H1 (cell line): ENCODE results near the gene SPOUT1. TPM values are rescaled to one million over a fixed set of nuclear protein-coding genes. Genes with fewer than 3 reads are reported as not detected.

Experiments used
- CTCF ChIA-PET: fragments of 300-600 bp; sonication (Branson Sonifier 250); formaldehyde crosslinking; loops from one replicate; lab custom pipeline; 2021; ENCODE audit not compliant: partially characterized antibody; lab: Charles Lee
- POLR2A ChIA-PET: fragments of 300-600 bp; sonication (Branson Sonifier 250); formaldehyde crosslinking; loops from one replicate; lab custom pipeline; 2021; ENCODE audit warnings: inconsistent platforms; ENCODE audit not compliant: partially characterized antibody; lab: Charles Lee
- DNase-seq, 2 experiments: peaks; one replicate each; pipeline versions ENCODE4 v3.0.0 to v3.0.0-alpha.2; 2010 to 2022; ENCODE audit warnings: low spot score in 2 of 2, low read depth in 1 of 2, mixed read lengths in 1 of 2
- FAIRE-seq: peaks from 2 replicates; lab custom pipeline; 2011; peaks lifted over from hg19 to GRCh38; lab: Jason Lieb, UNC
- H2AFZ ChIP-seq: 2 replicates; pipeline ENCODE4 v1.8.1; 2012; ENCODE audit warnings: low read length, inconsistent platforms
- H2AK5ac ChIP-seq: 2 replicates; pipeline ENCODE4 v1.6.1; 2013; ENCODE audit warnings: low read depth, low read length
- H2BK120ac ChIP-seq: replicated peaks from 2 replicates; pipeline ENCODE3; 2013; ENCODE audit warnings: low read depth, low read length, inconsistent platforms
- H2BK12ac ChIP-seq: 2 replicates; pipeline ENCODE4 v1.6.1; 2013; ENCODE audit warnings: low read depth, low read length
- H2BK15ac ChIP-seq: 2 replicates; pipeline ENCODE4 v1.6.1; 2013; ENCODE audit warnings: low read length
- H2BK20ac ChIP-seq: 2 replicates; pipeline ENCODE4 v1.6.1; 2013; ENCODE audit warnings: low read length
- H2BK5ac ChIP-seq: 2 replicates; pipeline ENCODE4 v1.6.1; 2013; ENCODE audit warnings: low read depth, low read length
- H3K14ac ChIP-seq: 2 replicates; pipeline ENCODE4 v1.6.1; 2013; ENCODE audit warnings: inconsistent platforms; ENCODE audit not compliant: insufficient read length
- H3K18ac ChIP-seq: 2 replicates; pipeline ENCODE4 v1.6.1; 2013; ENCODE audit warnings: low read length; ENCODE audit errors: extremely low read depth
- H3K23ac ChIP-seq: 2 replicates; pipeline ENCODE4 v1.6.1; 2013; ENCODE audit warnings: inconsistent platforms; ENCODE audit not compliant: insufficient read length
- H3K23me2 ChIP-seq: 2 replicates; pipeline ENCODE4 v1.6.1; 2013; ENCODE audit warnings: low read depth, low read length
- H3K27ac ChIP-seq: 2 replicates; pipeline ENCODE4 v1.6.1; 2011; ENCODE audit warnings: low read depth, low read length, inconsistent platforms
- H3K27me3 ChIP-seq, 4 experiments: replicated peaks in 1 of 4; 1 replicate in 1 of 4; 2 replicates in 3 of 4; pipeline versions ENCODE4 v1.6.1 to v1.8.1; 2011 to 2013; ENCODE audit warnings: low read length in 3 of 4, mild to moderate bottlenecking in 3 of 4, inconsistent platforms in 2 of 4, mixed read lengths in 2 of 4, moderate library complexity in 1 of 4; ENCODE audit not compliant: control insufficient read depth in 3 of 4, insufficient read depth in 3 of 4; ENCODE audit errors: extremely low read depth in 1 of 4
- H3K36me3 ChIP-seq, 4 experiments: 2 replicates each; pipeline versions ENCODE4 v1.6.1 to v1.8.1; 2011 to 2013; ENCODE audit warnings: mild to moderate bottlenecking in 4 of 4, low read length in 3 of 4, moderate library complexity in 2 of 4, control low read depth in 1 of 4, inconsistent platforms in 1 of 4; ENCODE audit not compliant: insufficient read depth in 4 of 4, control insufficient read depth in 2 of 4
- H3K4ac ChIP-seq: replicated peaks from 2 replicates; pipeline ENCODE3; 2013; ENCODE audit warnings: low read length, low read depth, mixed read lengths, inconsistent platforms; ENCODE audit not compliant: insufficient read length
- H3K4me1 ChIP-seq, 4 experiments: replicated peaks in 1 of 4; 1 replicate in 1 of 4; 2 replicates in 3 of 4; pipeline versions ENCODE4 v1.6.1 to v1.8.1; 2011 to 2013; ENCODE audit warnings: low read length in 3 of 4, inconsistent platforms in 2 of 4, mixed read lengths in 1 of 4; ENCODE audit not compliant: insufficient read depth in 4 of 4, control insufficient read depth in 3 of 4
- H3K4me2 ChIP-seq, 2 experiments: 2 replicates each; pipeline versions ENCODE4 v1.6.1 to v1.8.1; 2011 to 2013; ENCODE audit warnings: low read depth in 2 of 2, low read length in 2 of 2, control low read depth in 1 of 2, inconsistent platforms in 1 of 2, mild to moderate bottlenecking in 1 of 2; ENCODE audit not compliant: insufficient read depth in 1 of 2
- H3K4me3 ChIP-seq, 4 experiments: fragments of 200-600, 300-600 bp in 1 of 4; sonication (generic), shearing (Covaris generic), sonication (Bioruptor Twin) in 1 of 4; 2 replicates each; pipeline versions ENCODE4 v1.5.1 to v1.8.1; 2011 to 2016; ENCODE audit warnings: low read length in 4 of 4, low read depth in 3 of 4, control low read depth in 2 of 4, inconsistent platforms in 2 of 4, mild to moderate bottlenecking in 2 of 4, mixed read lengths in 1 of 4, moderate library complexity in 1 of 4; ENCODE audit not compliant: insufficient read depth in 2 of 4; ENCODE audit errors: extremely low read depth in 1 of 4
- H3K56ac ChIP-seq: replicated peaks from 2 replicates; pipeline ENCODE3; 2013; ENCODE audit warnings: low read depth, mild to moderate bottlenecking, mixed read lengths, low read length, inconsistent platforms; ENCODE audit not compliant: insufficient read length
- H3K79me1 ChIP-seq: 2 replicates; pipeline ENCODE4 v1.6.1; 2013; ENCODE audit warnings: low read depth, low read length, control low read depth
- H3K79me2 ChIP-seq, 2 experiments: 2 replicates each; pipeline versions ENCODE4 v1.6.1 to v1.8.1; 2012 to 2013; ENCODE audit warnings: low read length in 2 of 2, mild to moderate bottlenecking in 2 of 2, inconsistent platforms in 1 of 2; ENCODE audit not compliant: insufficient read depth in 2 of 2, control insufficient read depth in 1 of 2
- H3K9ac ChIP-seq, 4 experiments: replicated peaks in 1 of 4; 1 replicate in 1 of 4; 2 replicates in 3 of 4; pipeline versions ENCODE4 v1.6.1 to v1.8.1; 2011 to 2013; ENCODE audit warnings: low read depth in 3 of 4, low read length in 3 of 4, control low read depth in 2 of 4, mild to moderate bottlenecking in 2 of 4, moderate library complexity in 2 of 4, inconsistent platforms in 1 of 4; ENCODE audit errors: extremely low read depth in 1 of 4
- H3K9me3 ChIP-seq, 2 experiments: 2 replicates each; pipeline versions ENCODE4 v1.6.1 to v1.8.1; 2012 to 2013; ENCODE audit warnings: mild to moderate bottlenecking in 2 of 2, moderate library complexity in 2 of 2, control low read depth in 1 of 2, inconsistent platforms in 1 of 2, low read depth in 1 of 2, low read length in 1 of 2, mixed read lengths in 1 of 2; ENCODE audit not compliant: insufficient read depth in 2 of 2
- H4K20me1 ChIP-seq, 2 experiments: replicated peaks in 1 of 2; 2 replicates each; pipeline versions ENCODE3 to v1.8.1; 2011 to 2013; ENCODE audit warnings: inconsistent platforms in 2 of 2, low read length in 2 of 2, mild to moderate bottlenecking in 1 of 2; ENCODE audit not compliant: insufficient read depth in 2 of 2, control insufficient read depth in 1 of 2
- H4K5ac ChIP-seq: 2 replicates; pipeline ENCODE4 v1.6.1; 2013; ENCODE audit warnings: low read length, low read depth, mixed read lengths, inconsistent platforms; ENCODE audit not compliant: insufficient read length
- H4K8ac ChIP-seq: 2 replicates; pipeline ENCODE4 v1.8.0; 2013; ENCODE audit warnings: mild to moderate bottlenecking, moderate library complexity, low read length, inconsistent platforms; ENCODE audit not compliant: insufficient read depth; ENCODE audit errors: extremely low read depth
- H4K91ac ChIP-seq: replicated peaks from 2 replicates; pipeline ENCODE3; 2013; ENCODE audit warnings: low read length, mixed read lengths, inconsistent platforms; ENCODE audit not compliant: insufficient read length
- E2F6 ChIP-seq: IDR thresholded peaks from 2 replicates; pipeline ENCODE4 v1.6.1; 2012; ENCODE audit warnings: inconsistent platforms
- EP300 ChIP-seq, 2 experiments: IDR thresholded peaks; 1 replicate in 1 of 2; 2 replicates in 1 of 2; pipeline ENCODE4 v1.6.1; 2011 to 2012; ENCODE audit warnings: low read depth in 2 of 2, low read length in 2 of 2, mild to moderate bottlenecking in 2 of 2, borderline replicate concordance in 1 of 2, inconsistent platforms in 1 of 2, moderate library complexity in 1 of 2
- EZH2 ChIP-seq: fragments of 200-600 bp; sonication (generic); IDR thresholded peaks from 2 replicates; pipeline ENCODE4 v1.7.1; 2012; ENCODE audit warnings: low read depth, mild to moderate bottlenecking, moderate library complexity, low read length, inconsistent platforms; ENCODE audit not compliant: severe bottlenecking
- RNF2 ChIP-seq: fragments of 200-900, 300-1000 bp; sonication (generic); IDR thresholded peaks from 2 replicates; pipeline ENCODE4 v1.7.1; 2016; ENCODE audit warnings: borderline replicate concordance, low read depth, mild to moderate bottlenecking, antibody characterized with exemption, low read length; ENCODE audit not compliant: poor library complexity, severe bottlenecking; ENCODE audit errors: missing control alignments
- SIRT6 ChIP-seq: IDR thresholded peaks from one replicate; pipeline ENCODE4 v1.7.1; 2012; ENCODE audit warnings: low read length, inconsistent platforms
- WGBS, 2 experiments: shearing (Covaris generic) in 1 of 2; methylation state at CpG; one replicate each; pipeline versions ENCODE4 v1.1.6 to v1.1.7; 2013 to 2015; ENCODE audit warnings: low lambda C conversion rate in 2 of 2, mixed read lengths in 2 of 2, inconsistent platforms in 1 of 2, low coverage in 1 of 2, missing lambda C conversion rate in 1 of 2; ENCODE audit not compliant: insufficient replicate concordance in 2 of 2, insufficient coverage in 1 of 2, insufficient read length in 1 of 2; ENCODE audit errors: extremely low coverage in 1 of 2, missing lambda C conversion rate in 1 of 2; 5-methylcytosine and 5-hydroxymethylcytosine counted together
- polyA plus RNA-seq, 7 experiments: library from polyadenylated mRNA; depleted of rRNA in 3 of 7; stranded (reverse) in 5 of 7; unstranded in 2 of 7; fragments of >200 nt in 5 of 7; fragments of 200-250 nt in 2 of 7; gene quantifications; 1 replicate in 5 of 7; 2 replicates in 1 of 7; 4 replicates in 1 of 7; pipeline versions ENCODE4 v1.2.1 to v1.2.3, GENCODE V29; 2011 to 2013; ENCODE audit warnings: missing spikeins in 2 of 7, mixed read lengths in 2 of 7
- total RNA-seq: library from RNA; stranded (reverse); fragmentation: NEBNext Ultra II Directional; extraction: Animal tissue kit (Norgen Biotek cat#: 25700); gene quantifications from 2 replicates; pipeline ENCODE4 v1.2.1, GENCODE V29; 2021

Gene SPOUT1
- total and polyA plus RNA-seq, 2 of the 8 experiments (the other 6 are each of a cell fraction or from before 2014, with no cell fraction given): 69.2 to 77.8 TPM

- H2BK120ac ChIP-seq: no peak overlapping the region
- H4K91ac ChIP-seq: no peak overlapping the region
- no peak overlapping the region for H3K9ac ChIP-seq
- H3K4ac ChIP-seq: no peak overlapping the region
- 93% methylated on average over 7 of the region's 7 CpGs; no CpG with 5 or more reads in 1 of the 2 experiments for WGBS, 2 experiments
- no peak overlapping the region for H4K5ac ChIP-seq
- FAIRE-seq (no peak), DNase-seq (no peak)
- H3K23ac ChIP-seq: no peak overlapping the region
- H2AFZ ChIP-seq: no peak overlapping the region
- no peaks in the 10 kb centered on the region; the same call in 1 of the 2 replicates for H3K79me1 ChIP-seq
- H3K56ac ChIP-seq: no peak overlapping the region
- H3K27ac ChIP-seq: no peak overlapping the region
- H4K20me1 ChIP-seq: peaks cover 3 to 21% of the 10 kb centered on the region in 2 experiments
- no peak overlapping the region for H3K4me2 ChIP-seq
- CTCF ChIA-PET: interaction anchor here (0.9 to 1.5 kb wide), 2 partner anchors 12 to 20 kb away, joined by 3 to 4 read pairs; no protein-coding TSS in a partner anchor
- H2BK20ac ChIP-seq: no peak overlapping the region
- H2AK5ac ChIP-seq: no peak overlapping the region
- H3K79me2 ChIP-seq: peaks cover 0 to 9% of the 10 kb centered on the region in 2 experiments; a peak in 1 of 4 replicates
- no peak overlapping the region for H4K8ac ChIP-seq
- POLR2A ChIA-PET: interaction anchor here (0.7 to 3.2 kb wide), 10 partner anchors 7 to 115 kb away, joined by 3 to 13 read pairs (median 4); partner anchors contain the start of gene ENDOG
- no peak overlapping the region for H2BK5ac ChIP-seq
- no peak for TF ChIP-seq RNF2
- no peak for TF ChIP-seq SIRT6
- no peak for TF ChIP-seq EP300 (IDR thresholded peaks at IDR 0.05; ENCODE audit: borderline replicate concordance in 1 of 2, low read depth in 2 of 2, low read length in 2 of 2)
- no peak for TF ChIP-seq E2F6
- no peak for TF ChIP-seq EZH2
- H2BK15ac ChIP-seq: no peak overlapping the region
- H3K36me3 ChIP-seq: peaks cover 28 to 62% (median 54%) of the 10 kb centered on the region in 4 experiments
- peaks cover 5% of the 10 kb centered on the region; the same call in 1 of the 2 replicates for H3K23me2 ChIP-seq
- H3K4me1 ChIP-seq: peaks cover 0 to 6% (median under 1%) of the 10 kb centered on the region in 4 experiments; a peak in 1 of 7 replicates
- no peaks in the 10 kb centered on the region for H3K9me3 ChIP-seq
- H3K18ac ChIP-seq: no peak overlapping the region
- H3K27me3 ChIP-seq: no peaks in the 10 kb centered on the region
- no peak overlapping the region for H3K4me3 ChIP-seq
- no peak overlapping the region for H2BK12ac ChIP-seq
- H3K14ac ChIP-seq: no peak overlapping the region
Measured at GRCh38 chr9:128824911-128825310, 4.7 kb downstream of the SPOUT1 start.
